ENCODE measurements around the gene BRD2.

Gene BRD2

GRCh38 chr6:32962213-32962826 is 6.1 kb upstream of the BRD2 start:
- Histone ChIP-seq H3K36me3 (replicated peaks in 1 of 2; ENCODE audit: control insufficient read depth in 2 of 2, insufficient read depth in 2 of 2, low read length in 2 of 2) (no peaks in the 10 kb centered on the region), H2BK15ac (ENCODE audit: low read length) (no peak overlapping the region), H2BK5ac (ENCODE audit: low read length) (no peak overlapping the region), H2AK5ac (ENCODE audit: low read depth, low read length) (no peak overlapping the region), H3K27me3 (ENCODE audit: control insufficient read depth in 3 of 3, insufficient read depth in 3 of 3, low read depth in 1 of 3, low read length in 3 of 3) (no peaks in the 10 kb centered on the region), H3K14ac (ENCODE audit: low read length) (no peak overlapping the region), H2BK12ac (ENCODE audit: low read length) (no peak overlapping the region), H3K23ac (ENCODE audit: low read depth, low read length, poor library complexity) (no peak overlapping the region), H3K4me2 (ENCODE audit: insufficient read depth, low read length, poor library complexity, severe bottlenecking) (no peak overlapping the region), H3K79me1 (ENCODE audit: low read depth, low read length) (no peaks in the 10 kb centered on the region), H2BK120ac (ENCODE audit: low read depth, low read length) (no peak overlapping the region), H3K18ac (ENCODE audit: low read length) (no peak overlapping the region), H3K4me1 (ENCODE audit: control insufficient read depth in 2 of 2, insufficient read depth in 1 of 2, low read depth in 1 of 2, low read length in 2 of 2) (peaks cover 0 to 5% of the 10 kb centered on the region in 2 donors), H3K9me3 (replicated peaks in 1 of 2; ENCODE audit: control insufficient read depth in 2 of 2, insufficient read depth in 1 of 2, low read depth in 1 of 2, low read length in 2 of 2) (no peaks in the 10 kb centered on the region), H3K27ac (replicated peaks; ENCODE audit: low read length) (no peak overlapping the region), H4K8ac (ENCODE audit: low read depth, low read length) (no peak overlapping the region), H3K4ac (ENCODE audit: low read length) (no peak overlapping the region), H3K9ac (ENCODE audit: low read depth, low read length, poor library complexity) (no peak overlapping the region), H2AFZ (ENCODE audit: low read length) (no peak overlapping the region), H3K4me3 (ENCODE audit: low read length in 2 of 2) (no peak overlapping the region), H4K91ac (ENCODE audit: low read depth, low read length, poor library complexity) (no peak overlapping the region)
- WGBS, 2 donors (ENCODE audit: extremely low coverage in 2 of 2, insufficient read length in 2 of 2, insufficient replicate concordance in 1 of 2) = no CpG with 5 or more reads among the region's 1 CpG
- DNase-seq (ENCODE audit: low spot score) = no peak

GRCh38 chr6:32963866-32964265 is 4.5 kb upstream of the BRD2 start:
- no peak overlapping the region for H3K4me3 ChIP-seq (ENCODE audit: low read length in 2 of 2)
- no peak overlapping the region for H3K4ac ChIP-seq (ENCODE audit: low read length)
- no peak overlapping the region for H2BK12ac ChIP-seq (ENCODE audit: low read length)
- H3K27ac ChIP-seq (replicated peaks; ENCODE audit: low read length) = no peak overlapping the region
- H3K9me3 ChIP-seq (replicated peaks in 1 of 2; ENCODE audit: control insufficient read depth in 2 of 2, insufficient read depth in 1 of 2, low read depth in 1 of 2, low read length in 2 of 2) = no peaks in the 10 kb centered on the region
- H4K91ac ChIP-seq (ENCODE audit: low read depth, low read length, poor library complexity) = no peak overlapping the region
- H2BK120ac ChIP-seq (ENCODE audit: low read depth, low read length) = no peak overlapping the region
- H2AK5ac ChIP-seq (ENCODE audit: low read depth, low read length) = no peak overlapping the region
- no peak overlapping the region for H3K14ac ChIP-seq (ENCODE audit: low read length)
- H2BK15ac ChIP-seq (ENCODE audit: low read length) = no peak overlapping the region
- no peak overlapping the region for H2BK5ac ChIP-seq (ENCODE audit: low read length)
- H3K23ac ChIP-seq (ENCODE audit: low read depth, low read length, poor library complexity) = no peak overlapping the region
- H4K8ac ChIP-seq (ENCODE audit: low read depth, low read length) = no peak overlapping the region
- H3K18ac ChIP-seq (ENCODE audit: low read length) = no peak overlapping the region
- peaks cover 0 to 5% of the 10 kb centered on the region in 2 donors for H3K4me1 ChIP-seq (ENCODE audit: control insufficient read depth in 2 of 2, insufficient read depth in 1 of 2, low read depth in 1 of 2, low read length in 2 of 2)
- no peak for DNase-seq (ENCODE audit: low spot score)
- H3K27me3 ChIP-seq (ENCODE audit: control insufficient read depth in 3 of 3, insufficient read depth in 3 of 3, low read depth in 1 of 3, low read length in 3 of 3) = no peaks in the 10 kb centered on the region
- no peaks in the 10 kb centered on the region for H3K79me1 ChIP-seq (ENCODE audit: low read depth, low read length)
- no peak overlapping the region for H3K9ac ChIP-seq (ENCODE audit: low read depth, low read length, poor library complexity)
- H3K4me2 ChIP-seq (ENCODE audit: insufficient read depth, low read length, poor library complexity, severe bottlenecking) = no peak overlapping the region
- H2AFZ ChIP-seq (ENCODE audit: low read length) = no peak overlapping the region
- WGBS, 2 donors (ENCODE audit: extremely low coverage in 2 of 2, insufficient read length in 2 of 2, insufficient replicate concordance in 1 of 2) = no CpG with 5 or more reads among the region's 1 CpG
- no peaks in the 10 kb centered on the region for H3K36me3 ChIP-seq (replicated peaks in 1 of 2; ENCODE audit: control insufficient read depth in 2 of 2, insufficient read depth in 2 of 2, low read length in 2 of 2)

- Histone ChIP-seq H2BK15ac (ENCODE audit: low read length) (no peak overlapping the region), H3K9ac (ENCODE audit: low read depth, low read length, poor library complexity) (no peak overlapping the region), H3K4me2 (ENCODE audit: insufficient read depth, low read length, poor library complexity, severe bottlenecking) (no peak overlapping the region), H3K79me1 (ENCODE audit: low read depth, low read length) (peaks cover 3% of the 10 kb centered on the region), H3K14ac (ENCODE audit: low read length) (no peak overlapping the region), H3K4me3 (ENCODE audit: low read length in 2 of 2) (no peak overlapping the region), H4K8ac (ENCODE audit: low read depth, low read length) (no peak overlapping the region), H3K36me3 (replicated peaks in 1 of 2; ENCODE audit: control insufficient read depth in 2 of 2, insufficient read depth in 2 of 2, low read length in 2 of 2) (no peaks in the 10 kb centered on the region), H3K23ac (ENCODE audit: low read depth, low read length, poor library complexity) (no peak overlapping the region), H2AK5ac (ENCODE audit: low read depth, low read length) (no peak overlapping the region), H2AFZ (ENCODE audit: low read length) (no peak overlapping the region), H2BK120ac (ENCODE audit: low read depth, low read length) (no peak overlapping the region), H3K18ac (ENCODE audit: low read length) (no peak overlapping the region), H3K27ac (replicated peaks; ENCODE audit: low read length) (no peak overlapping the region), H3K4me1 (ENCODE audit: control insufficient read depth in 2 of 2, insufficient read depth in 1 of 2, low read depth in 1 of 2, low read length in 2 of 2) (peaks cover 0 to 5% of the 10 kb centered on the region in 2 donors), H4K91ac (ENCODE audit: low read depth, low read length, poor library complexity) (no peak overlapping the region), H3K4ac (ENCODE audit: low read length) (no peak overlapping the region), H2BK5ac (ENCODE audit: low read length) (no peak overlapping the region), H2BK12ac (ENCODE audit: low read length) (no peak overlapping the region), H3K27me3 (ENCODE audit: control insufficient read depth in 3 of 3, insufficient read depth in 3 of 3, low read depth in 1 of 3, low read length in 3 of 3) (no peaks in the 10 kb centered on the region), H3K9me3 (replicated peaks in 1 of 2; ENCODE audit: control insufficient read depth in 2 of 2, insufficient read depth in 1 of 2, low read depth in 1 of 2, low read length in 2 of 2) (no peaks in the 10 kb centered on the region)
- DNase-seq (ENCODE audit: low spot score) = no peak
- WGBS, 2 donors (ENCODE audit: extremely low coverage in 2 of 2, insufficient read length in 2 of 2, insufficient replicate concordance in 1 of 2) = no CpG with 5 or more reads among the region's 5 CpGs
Observed at GRCh38 chr6:32964776-32965175, 3.6 kb upstream of the BRD2 start.

GRCh38 chr6:32967151-32968091 is 973 bp upstream of the BRD2 start:
- no peak overlapping the region for H4K91ac ChIP-seq (ENCODE audit: low read depth, low read length, poor library complexity)
- H3K4me2 ChIP-seq (ENCODE audit: insufficient read depth, low read length, poor library complexity, severe bottlenecking) = peak overlapping the region; percentile 75
- WGBS, 2 donors (ENCODE audit: extremely low coverage in 2 of 2, insufficient read length in 2 of 2, insufficient replicate concordance in 1 of 2) = no CpG with 5 or more reads among the region's 16 CpGs
- peak overlapping the region; percentile 99 for H2BK5ac ChIP-seq (ENCODE audit: low read length)
- no peak overlapping the region for H3K18ac ChIP-seq (ENCODE audit: low read length)
- no peaks in the 10 kb centered on the region for H3K9me3 ChIP-seq (replicated peaks in 1 of 2; ENCODE audit: control insufficient read depth in 2 of 2, insufficient read depth in 1 of 2, low read depth in 1 of 2, low read length in 2 of 2)
- H3K4ac ChIP-seq (ENCODE audit: low read length) = no peak overlapping the region
- H2BK12ac ChIP-seq (ENCODE audit: low read length) = no peak overlapping the region
- H2AK5ac ChIP-seq (ENCODE audit: low read depth, low read length) = peak overlapping the region; percentile 36
- H3K14ac ChIP-seq (ENCODE audit: low read length) = peak overlapping the region; percentile 59
- H3K23ac ChIP-seq (ENCODE audit: low read depth, low read length, poor library complexity) = peak overlapping the region; percentile 83
- H2AFZ ChIP-seq (ENCODE audit: low read length) = peak overlapping the region; percentile 93
- peak overlapping the region; percentile 100 for H3K27ac ChIP-seq (replicated peaks; ENCODE audit: low read length)
- H3K4me1 ChIP-seq (ENCODE audit: control insufficient read depth in 2 of 2, insufficient read depth in 1 of 2, low read depth in 1 of 2, low read length in 2 of 2) = peaks cover 4 to 7% of the 10 kb centered on the region in 2 donors
- H2BK15ac ChIP-seq (ENCODE audit: low read length) = peak overlapping the region; percentile 8
- DNase-seq (ENCODE audit: low spot score) = no peak
- peak overlapping the region; percentile 98 for H3K9ac ChIP-seq (ENCODE audit: low read depth, low read length, poor library complexity)
- H3K4me3 ChIP-seq (ENCODE audit: low read length in 2 of 2) = peak overlapping the region; percentile 83 to 90
- no peak overlapping the region for H2BK120ac ChIP-seq (ENCODE audit: low read depth, low read length)
- H4K8ac ChIP-seq (ENCODE audit: low read depth, low read length) = no peak overlapping the region
- peaks cover 3% of the 10 kb centered on the region for H3K79me1 ChIP-seq (ENCODE audit: low read depth, low read length)
- no peaks in the 10 kb centered on the region for H3K27me3 ChIP-seq (ENCODE audit: control insufficient read depth in 3 of 3, insufficient read depth in 3 of 3, low read depth in 1 of 3, low read length in 3 of 3)
- peaks cover 0 to 8% of the 10 kb centered on the region in 2 donors for H3K36me3 ChIP-seq (replicated peaks in 1 of 2; ENCODE audit: control insufficient read depth in 2 of 2, insufficient read depth in 2 of 2, low read length in 2 of 2)

All from neuronal stem cell (in vitro differentiated cells).